Nucleus accumbens (tissue), 56 donors: ENCODE data around the gene MKNK1.

Experiments
- DNase-seq, 56 donors: peaks; one replicate each; lab custom pipeline; 2025; lab: John Stamatoyannopoulos, UW

MKNK1 gene

DNA sequence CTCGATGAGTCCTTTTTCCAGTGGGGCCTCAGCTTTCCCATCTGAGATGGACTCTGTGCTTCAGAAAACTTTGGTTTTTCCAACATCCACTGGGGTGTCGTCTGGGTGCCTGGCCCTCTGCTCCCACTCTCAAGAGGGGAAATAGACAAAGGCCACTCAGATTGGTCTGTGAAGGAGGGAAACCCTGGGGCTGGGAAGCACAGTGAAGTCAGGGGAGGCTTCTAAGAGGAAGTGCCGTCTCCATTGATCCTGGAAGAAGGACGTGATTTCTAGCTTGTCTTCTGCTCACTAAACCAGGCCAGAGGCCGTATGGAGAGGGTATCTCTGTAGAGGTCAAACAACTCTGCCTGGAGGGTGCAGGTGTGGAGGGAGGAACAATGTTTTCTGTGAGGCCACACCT, 57.9 kb downstream of the MKNK1 start:
- DNase-seq, result no peak

DNA sequence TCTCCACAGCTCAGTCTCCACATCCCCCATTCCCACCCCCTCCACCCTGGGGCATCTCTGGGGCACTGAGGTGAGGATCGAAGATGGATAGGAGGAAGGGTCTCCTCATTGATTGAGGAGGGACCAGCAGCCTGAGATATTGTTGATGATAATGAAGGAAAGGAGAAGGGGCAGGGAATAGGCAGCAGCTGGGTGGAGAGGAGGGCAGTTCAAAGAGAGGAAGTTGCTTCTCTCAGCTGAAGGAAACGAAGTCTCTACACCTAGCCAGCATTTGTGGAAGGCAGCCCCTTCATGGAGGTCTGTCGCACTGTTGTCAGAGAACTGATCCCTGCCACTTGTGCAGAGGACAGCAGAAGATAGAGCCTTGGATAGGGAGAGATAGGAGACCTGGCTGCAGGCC, 58.3 kb downstream of the MKNK1 start:
- no peak for DNase-seq

DNA sequence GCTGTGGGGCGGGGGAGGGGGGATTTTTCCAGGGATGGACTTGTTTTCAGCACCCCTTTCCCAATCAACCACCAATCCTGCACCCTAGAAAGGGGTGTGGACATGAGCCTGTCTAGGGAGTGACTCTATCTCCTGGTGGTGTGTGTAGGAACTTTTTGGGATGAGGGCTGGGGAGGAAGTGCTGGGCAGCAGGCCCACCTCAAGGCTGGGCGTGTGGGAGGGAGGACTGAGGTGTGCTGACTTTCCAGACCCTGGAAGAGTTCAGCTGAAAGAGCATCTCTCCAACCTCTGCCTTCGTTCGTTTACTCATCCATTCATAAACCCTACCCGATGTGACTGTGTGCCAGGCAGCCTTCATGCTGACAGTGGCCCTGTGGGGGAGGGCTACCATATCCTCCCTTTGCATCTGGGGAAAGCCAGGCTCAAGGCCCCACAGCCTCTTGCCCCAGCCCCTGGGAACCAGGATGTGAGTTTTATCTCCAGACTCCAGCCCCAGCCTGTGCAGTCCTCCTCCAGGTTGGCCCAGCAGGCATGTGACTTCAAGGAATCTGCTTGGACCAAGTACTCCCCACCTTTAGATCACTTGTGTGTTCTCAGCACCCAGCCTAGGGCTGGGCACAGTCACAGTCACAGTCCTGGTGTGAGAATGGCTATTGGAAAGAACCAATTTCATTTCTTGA, 59.4 kb downstream of the MKNK1 start:
- no peak for DNase-seq

DNA sequence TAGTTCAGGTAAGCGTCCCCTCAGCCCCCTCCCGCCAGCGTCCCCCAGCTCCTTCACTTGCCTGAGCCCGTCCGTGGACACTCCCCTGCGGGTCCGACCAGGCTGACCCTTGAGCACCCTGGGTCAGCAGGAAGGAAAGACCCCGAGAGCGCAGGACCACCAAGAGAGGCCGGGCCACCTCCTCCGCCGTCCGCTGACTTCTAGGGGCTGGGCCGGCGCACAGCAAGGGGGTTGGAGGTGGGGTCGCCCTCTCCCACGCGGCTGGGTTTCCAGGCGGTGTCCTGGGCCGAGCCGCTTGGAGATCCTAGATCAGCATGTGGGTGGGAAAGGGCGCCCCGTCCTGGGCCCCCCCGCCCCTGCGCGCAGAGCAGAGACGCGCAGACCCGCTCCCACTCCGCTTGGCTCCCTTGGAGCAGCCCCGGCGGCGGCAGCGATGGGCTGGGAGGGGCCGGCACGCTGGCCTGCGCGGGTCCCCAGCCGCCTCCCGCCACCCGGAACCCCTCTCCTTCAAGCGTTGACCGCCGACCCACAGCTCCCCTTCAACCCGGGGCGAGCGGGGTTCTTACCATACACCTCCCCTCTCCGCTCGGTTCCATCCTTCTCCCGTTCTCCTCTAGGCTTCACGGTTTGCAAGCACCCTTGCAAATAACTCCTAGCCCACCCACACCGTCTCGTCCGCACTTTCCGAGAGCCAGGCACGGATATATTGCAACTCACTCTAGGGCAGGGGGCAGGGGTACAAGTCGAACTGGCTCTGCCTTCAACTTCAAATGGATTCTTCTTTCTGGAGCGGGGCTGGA, 60.1 kb downstream of the MKNK1 start:
- DNase-seq, result peak in 1 of 56 donors; percentile 38

DNA sequence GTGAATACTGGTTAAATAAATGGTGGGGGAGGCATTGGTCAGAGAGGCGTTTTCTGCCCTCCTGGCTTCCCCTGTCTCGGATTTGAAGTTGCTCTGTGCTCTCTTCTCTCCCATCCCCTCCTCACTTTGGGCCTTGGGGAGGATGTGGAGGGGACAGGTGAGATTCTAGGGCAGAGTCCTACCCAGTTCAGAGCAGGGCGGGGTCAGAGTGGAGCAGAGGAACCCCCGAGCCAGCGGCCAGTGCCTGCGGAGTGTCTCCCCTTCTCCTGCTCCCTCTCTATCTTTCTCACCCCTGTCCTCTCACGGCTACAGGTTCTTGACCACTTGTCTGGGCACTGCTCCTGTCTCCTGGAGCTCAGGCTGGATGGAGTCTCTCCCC, 60.7 kb downstream of the MKNK1 start:
- DNase-seq, result no peak

DNA sequence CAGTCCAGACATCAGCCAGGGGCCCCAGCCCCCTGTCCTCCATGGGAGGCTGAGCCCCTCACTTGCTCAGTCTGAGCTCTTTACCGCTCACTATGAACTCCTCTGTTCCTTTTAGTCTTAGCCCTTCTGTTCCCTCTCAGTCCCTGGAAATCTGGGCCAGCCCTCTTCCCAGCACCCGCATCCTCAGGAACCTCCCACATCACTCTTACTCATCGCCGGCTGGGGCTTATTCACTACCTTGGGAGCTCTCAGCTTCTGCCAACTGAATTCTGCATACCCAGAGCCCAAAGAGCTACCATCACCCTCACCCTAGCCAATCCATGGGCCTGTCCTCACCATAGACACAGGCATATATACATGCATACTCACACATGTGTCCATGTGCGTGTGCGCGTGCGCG, 64.1 kb downstream of the MKNK1 start:
- peak in 17 of 56 donors; percentile 12 to 74 (median 37) for DNase-seq

DNA sequence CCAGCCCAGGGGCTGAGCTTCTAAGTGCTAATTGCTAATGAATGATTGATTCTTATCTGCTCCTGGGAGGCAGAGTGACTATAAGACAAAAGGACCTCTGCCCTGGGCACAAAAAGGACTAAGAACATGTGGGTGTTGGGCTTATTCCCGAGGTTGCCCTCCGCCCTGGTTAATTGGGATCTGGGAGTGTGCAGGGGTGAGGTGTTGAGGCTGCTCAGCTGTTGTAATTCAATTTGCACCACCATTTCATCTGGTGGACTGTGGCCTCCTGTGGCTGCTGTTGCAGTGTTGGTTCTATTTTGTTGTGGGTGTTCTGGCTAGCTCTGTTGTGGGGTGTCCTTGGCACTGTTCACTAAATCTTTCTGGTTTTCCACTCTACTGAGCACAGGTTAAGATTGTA, 65.9 kb downstream of the MKNK1 start:
- DNase-seq, result no peak

DNA sequence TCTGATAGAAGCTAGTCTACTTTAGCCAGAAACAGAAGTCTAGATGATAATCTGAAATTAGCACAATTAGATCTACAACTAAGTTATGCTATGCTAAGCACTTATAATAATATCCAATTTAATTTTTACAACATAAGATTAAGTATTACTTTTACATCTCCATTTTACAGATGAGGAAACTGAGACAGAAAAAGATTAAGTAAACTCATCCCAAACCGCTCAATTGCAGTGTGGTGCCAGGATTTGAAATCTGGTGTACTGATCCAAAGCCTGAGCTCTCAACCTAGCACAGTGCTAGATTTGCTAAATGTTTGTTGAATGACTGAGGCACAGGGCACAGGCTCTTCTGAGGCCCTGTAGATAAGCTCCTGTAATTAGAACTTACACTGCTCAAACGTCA, 66.4 kb downstream of the MKNK1 start:
- DNase-seq, result no peak

DNA sequence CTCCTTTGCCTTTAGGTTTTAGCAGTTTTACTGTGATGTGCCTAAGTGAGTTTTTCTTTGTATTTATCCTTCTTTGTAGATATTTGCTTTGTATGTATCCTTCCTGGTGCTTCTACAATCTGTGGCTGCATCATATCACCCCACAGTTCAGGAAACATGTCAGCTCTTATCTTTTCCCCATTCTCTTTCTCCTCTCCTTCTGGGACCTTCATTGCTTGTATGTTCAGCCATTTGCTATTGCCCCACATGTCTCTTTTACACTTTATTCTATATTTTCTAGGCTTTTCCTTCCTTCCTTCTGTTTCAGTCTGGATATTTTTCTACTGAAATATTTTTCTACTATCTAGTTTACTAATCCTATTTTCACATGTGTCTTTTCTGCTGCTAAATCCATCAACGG, 67.5 kb downstream of the MKNK1 start:
- DNase-seq, result no peak

DNA sequence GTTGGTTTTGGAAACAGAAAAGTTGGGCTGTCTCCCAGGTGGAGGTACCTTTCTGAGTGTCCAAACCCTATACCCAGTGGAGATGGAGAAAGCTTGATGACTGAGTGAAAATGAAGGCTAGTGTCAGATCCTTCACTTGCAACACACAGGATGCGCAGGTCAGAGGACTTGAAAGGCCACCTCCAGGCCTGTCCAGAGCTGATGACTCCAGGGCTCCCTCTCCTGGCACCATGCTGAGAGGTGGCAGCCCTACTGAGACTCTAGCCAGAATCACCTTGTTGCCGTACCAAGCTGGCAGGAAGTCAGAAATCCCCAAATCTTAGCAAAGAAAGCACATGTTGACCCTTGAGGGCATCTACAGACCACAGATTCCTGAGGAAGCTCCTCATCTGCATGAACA, 69.0 kb downstream of the MKNK1 start:
- DNase-seq, result no peak

DNA sequence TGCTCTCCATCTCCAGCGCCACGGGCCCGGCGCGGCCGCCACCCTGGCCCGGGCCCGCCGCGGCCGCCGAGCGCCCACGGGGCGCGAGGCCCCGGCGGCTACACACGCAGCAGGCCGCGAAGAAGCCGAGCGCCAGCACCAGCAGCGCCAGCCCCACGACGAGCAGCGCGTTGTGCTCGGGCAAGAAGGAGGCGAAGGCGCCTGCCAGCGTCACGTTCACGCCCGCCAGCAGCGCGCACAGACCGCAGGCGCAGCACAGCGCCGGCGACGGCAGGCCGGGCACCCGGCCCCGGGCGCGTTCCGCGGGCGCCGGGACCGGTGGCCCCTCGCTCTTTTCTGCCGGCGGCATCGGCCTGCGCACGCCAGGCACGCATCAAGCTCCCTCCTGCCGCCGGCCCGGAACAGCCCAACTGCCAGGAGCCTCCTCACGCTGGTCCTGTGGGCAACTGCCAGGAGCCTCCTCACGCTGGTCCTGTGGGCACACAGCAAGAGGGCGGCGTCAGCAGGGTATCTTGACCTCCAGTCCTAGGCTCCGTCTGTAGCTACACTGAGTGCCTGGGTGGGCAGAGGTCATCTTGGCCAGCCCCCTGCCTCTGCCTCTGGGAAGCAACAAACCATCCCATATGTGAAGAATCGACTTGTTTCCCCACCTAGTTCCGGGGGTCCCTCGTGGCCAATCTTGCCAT, 70.7 kb downstream of the MKNK1 start:
- peak in 31 of 56 donors; percentile 14 to 67 (median 38) for DNase-seq

DNA sequence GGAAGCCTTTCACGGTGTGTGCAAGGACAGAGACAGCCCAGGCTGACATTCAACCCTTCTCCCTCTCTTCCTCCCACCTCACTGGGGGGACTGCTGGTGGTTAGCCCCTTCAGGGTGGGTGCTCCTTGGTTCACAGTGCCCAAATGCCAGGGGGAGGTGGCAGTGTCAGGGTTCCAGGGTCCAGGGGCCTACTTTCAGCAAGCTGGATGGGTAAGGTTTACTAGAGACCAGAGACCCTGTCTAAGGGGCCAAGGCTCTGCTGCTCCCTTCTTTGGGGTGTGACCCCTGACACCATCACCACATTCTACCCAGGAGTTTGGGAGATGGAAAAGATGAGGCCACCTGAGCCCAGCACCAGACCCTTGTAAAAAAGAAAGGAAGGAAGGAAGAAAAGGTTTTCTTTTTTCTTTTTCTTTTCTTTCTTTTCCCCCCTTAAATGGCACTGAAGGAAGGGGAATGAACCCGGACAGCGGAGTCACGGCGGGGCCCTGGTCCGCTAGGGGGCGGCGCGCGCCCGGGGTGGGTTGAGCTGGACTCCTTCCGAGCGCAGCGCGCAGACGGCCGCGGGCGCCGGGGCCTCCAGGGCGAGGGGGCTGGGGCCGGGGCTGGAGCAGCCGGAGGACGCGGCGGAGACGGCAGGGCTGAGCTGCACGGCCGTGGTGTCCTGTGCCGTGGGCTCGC, 71.4 kb downstream of the MKNK1 start:
- peak in 39 of 56 donors; percentile 8 to 76 (median 37) for DNase-seq

DNA sequence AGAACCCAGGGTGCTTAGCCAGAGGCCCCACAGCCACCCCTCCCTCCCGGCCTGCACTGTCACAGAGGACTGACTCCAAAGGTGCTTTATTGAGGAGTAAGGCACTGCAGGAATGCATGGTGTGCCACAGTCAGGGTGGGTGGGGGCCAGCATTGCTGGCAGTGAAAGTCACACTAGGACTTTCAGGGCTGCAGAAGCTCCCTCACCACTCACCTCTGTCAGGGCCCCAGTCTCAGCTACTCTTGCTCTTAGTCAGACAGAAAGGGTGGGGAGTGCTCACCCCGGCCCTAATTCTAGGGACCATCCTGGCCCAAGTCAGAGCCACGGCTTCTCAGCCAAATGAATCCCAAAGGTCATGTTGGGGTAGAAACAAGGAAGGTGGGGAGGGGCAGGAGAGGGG, 72.0 kb downstream of the MKNK1 start:
- no peak for DNase-seq

DNA sequence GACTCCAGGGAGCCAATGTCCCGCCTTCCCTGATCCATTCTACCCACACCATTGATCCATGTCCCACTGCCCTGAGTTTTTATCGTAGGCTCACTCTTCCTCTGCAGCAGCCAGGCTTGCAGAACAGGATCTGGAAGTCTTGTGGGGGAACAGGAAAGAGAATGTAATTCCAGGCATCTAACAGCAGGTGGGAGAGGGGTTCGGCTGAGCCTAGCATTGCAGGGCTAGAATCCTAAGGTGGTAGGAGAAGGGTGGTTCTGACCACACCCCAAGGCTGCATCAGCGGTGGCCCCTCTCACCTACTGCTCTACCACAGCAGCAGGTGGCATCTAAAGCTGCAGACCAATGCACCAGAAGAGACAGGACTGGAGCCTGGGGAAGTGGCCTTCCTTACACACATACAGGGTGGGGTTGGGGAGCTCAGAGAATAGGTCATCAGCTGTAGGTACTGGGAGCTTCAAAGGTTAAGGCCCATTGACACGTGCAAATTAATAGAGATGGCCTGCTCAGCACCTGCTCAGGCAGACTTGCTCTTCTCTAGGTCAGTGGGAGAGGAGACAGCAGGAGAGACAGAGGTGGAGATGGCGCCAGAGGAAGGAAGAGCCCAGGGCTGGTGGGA, 73.2 kb downstream of the MKNK1 start:
- DNase-seq, result peak in 2 of 56 donors; percentile 14 to 19

DNA sequence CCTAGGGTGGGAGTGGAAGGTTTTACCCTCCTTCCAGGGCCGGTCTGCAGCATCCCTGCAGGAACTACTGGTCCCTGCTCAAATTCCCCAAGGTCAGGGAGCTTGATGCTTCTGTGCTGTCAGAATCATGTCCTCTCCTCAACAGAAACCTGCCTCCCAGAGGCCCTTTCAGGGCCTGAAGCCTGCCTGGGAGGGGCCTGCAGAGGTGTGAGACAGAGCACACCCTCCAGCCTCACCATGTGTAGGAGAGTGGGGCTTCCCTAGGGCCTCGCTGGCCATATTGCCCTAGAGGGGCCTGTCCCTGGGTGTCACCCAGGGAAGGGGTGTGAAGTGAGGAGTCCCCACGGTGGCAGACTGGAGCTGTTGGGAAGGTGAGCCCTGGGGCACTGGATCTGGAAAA, 73.8 kb downstream of the MKNK1 start:
- DNase-seq, result no peak

DNA sequence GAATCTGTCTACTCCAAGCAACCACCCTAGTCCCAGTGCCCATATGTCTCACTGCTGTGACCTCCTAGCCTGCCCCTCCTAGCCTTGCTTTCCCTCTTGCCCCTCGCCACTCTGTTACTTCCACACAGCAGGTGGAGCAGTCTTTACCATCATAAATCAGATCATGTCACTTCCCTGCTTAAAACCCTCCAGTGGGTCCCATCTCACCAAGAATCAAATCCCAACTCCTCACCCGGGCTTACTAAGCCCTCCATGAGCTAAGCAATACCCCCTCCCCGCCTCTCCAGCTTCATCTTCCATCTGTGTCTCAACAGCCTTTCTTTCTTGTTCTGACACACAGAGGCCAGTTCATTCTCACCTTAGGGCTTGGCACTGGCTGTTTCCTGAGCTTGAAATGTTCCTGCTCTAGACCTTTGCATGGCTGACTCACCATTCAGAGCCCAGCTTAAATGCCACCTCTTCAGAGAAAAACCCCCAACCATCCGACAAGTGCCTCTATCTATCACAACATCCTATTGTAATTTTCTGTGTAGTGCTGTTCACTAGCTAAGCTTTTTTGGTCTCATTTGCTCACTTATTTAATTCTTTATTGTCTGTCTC, 74.9 kb downstream of the MKNK1 start:
- peak in 2 of 56 donors; percentile 8 to 37 for DNase-seq

DNA sequence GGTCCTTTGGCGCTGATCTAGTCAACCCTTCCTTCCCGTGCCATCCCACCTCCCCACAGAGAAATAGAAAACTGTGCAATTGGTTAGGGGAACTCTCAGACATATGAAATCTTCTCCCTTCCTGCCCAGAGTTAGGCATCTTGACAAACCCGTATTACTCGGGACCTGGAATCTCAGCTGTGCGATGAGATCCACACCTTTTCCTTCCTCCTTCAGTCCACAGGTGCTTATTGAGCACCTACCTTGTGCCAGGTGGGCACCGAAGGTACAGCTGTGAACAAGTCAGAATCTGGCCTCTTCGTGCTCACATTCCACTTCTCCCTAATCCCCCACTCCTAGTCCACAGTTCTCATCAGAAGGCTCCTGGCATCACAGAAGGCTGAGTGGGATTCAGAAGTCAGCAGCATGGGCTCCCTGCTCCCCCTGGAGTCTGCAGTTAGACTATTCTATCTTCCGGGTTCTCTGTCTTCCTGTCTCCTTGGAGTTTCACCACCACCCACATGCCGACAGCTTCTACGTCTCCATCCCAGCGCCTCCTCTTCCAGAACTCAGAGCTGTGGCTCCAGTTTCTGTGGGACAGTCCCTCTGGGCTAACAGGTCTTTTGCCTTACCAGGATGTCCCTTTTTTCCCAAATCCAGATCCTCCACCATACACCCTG, 75.6 kb downstream of the MKNK1 start:
- DNase-seq, result peak in 20 of 56 donors; percentile 16 to 72 (median 38)

DNA sequence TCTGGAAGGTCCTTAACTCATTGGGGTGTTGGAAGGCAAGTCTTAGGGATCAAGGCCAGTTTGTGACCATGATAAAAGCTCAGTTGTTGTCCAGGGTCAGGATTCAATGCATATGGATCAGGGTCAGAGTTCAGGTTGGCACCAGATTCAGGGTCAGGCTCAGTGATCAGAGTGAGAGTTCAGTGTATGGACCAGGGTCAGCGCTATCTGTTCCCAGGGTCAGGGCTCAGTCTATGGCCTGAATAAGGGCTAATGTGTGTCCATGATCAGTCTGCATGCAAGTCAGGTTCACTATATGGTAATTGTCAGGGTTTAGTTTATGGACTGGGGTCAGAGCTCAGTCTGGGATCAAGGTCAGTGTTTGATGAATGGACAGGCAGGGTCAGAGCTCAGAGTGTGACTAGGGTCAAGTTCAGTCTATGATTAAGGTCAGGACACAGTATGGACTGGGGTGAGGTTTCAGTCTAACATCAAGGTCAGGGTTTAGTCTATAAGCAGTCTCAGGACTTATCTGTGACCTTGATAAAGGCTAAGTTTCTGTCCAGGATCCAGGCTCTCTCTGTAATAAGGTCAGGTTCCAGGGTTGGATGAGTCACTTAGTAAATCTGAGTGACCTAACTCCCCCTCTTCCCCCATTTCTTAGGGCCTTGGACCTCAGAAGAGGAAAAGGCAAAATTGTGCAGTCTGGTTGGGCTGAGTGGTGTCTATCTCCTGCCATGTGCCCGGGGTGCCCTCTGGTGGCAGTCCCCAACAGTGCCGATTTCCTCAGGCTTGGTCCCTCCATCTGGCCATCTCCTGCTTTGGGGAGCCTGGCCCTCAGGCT, 76.4 kb downstream of the MKNK1 start:
- DNase-seq, result peak in 52 of 56 donors; percentile 20 to 88 (median 60)
